Measurements from ENCODE around the gene HSPG2. TPM values are rescaled to one million over a fixed set of nuclear protein-coding genes. Genes with fewer than 3 reads are reported as not detected.

Gene HSPG2
- total and polyA plus RNA-seq, 10 of the 15 experiments (the other 5 are each of a cell fraction or from before 2014, with no cell fraction given) = 0.30 to 3.4 (median 0.73) TPM; not detected in 2

- ChIA-PET POLR2A (no interaction called here), SMC1A (ENCODE audit: uncharacterized antibody, unreplicated experiment) (no interaction called here), CTCF (no interaction called here), RAD21 (ENCODE audit: unreplicated experiment) (no interaction called here)
- no TSS peak for BruUV-seq (replicated peaks)
- WGBS (ENCODE audit: insufficient coverage, insufficient replicate concordance, low lambda C conversion rate, missing lambda C conversion rate) = 62% methylated on average over 3 of the region's 3 CpGs
- H3K9me3 ChIP-seq (replicated peaks; ENCODE audit: control insufficient read depth, insufficient read depth, low read length) = no peaks in the 10 kb centered on the region; the same call in 2 of the 3 replicates
- H3K9ac ChIP-seq (ENCODE audit: control insufficient read depth, insufficient read depth, low read length) = no peak overlapping the region
- intact Hi-C loops (cut with micrococcal nuclease; ENCODE audit: unreplicated experiment) = no loop called here
- H3K4me3 ChIP-seq = no peak overlapping the region
- ATAC-seq (no peak), DNase-seq (ENCODE audit: low read depth, low spot score) (no peak), FAIRE-seq (no peak)
- H3K4me2 ChIP-seq (ENCODE audit: control insufficient read depth, insufficient read depth) = no peak overlapping the region
- no peaks in the 10 kb centered on the region for H4K20me1 ChIP-seq (ENCODE audit: control insufficient read depth, insufficient read depth)
- H3K27me3 ChIP-seq (replicated peaks in 1 of 2; ENCODE audit: control insufficient read depth in 2 of 2, insufficient read depth in 2 of 2, low read length in 1 of 2) = no peaks in the 10 kb centered on the region
- no peaks in the 10 kb centered on the region for H3K79me2 ChIP-seq (ENCODE audit: control insufficient read depth, insufficient read depth, low read length)
- no peak overlapping the region for H2AFZ ChIP-seq (ENCODE audit: control insufficient read depth, low read depth, low read length)
- no peak for TF ChIP-seq ASH2L (IDR thresholded peaks at IDR 0.05; ENCODE audit: borderline replicate concordance, low read depth)
- no peak for TF ChIP-seq TCF12 (IDR thresholded peaks at IDR 0.05; ENCODE audit: low read depth, low read length)
- TF ChIP-seq TCF7 (IDR thresholded peaks at IDR 0.05; ENCODE audit: borderline replicate concordance) = no peak
- TF ChIP-seq BACH1 (IDR thresholded peaks at IDR 0.05; ENCODE audit: borderline replicate concordance) = no peak
- no peak for TF ChIP-seq MTA3 (IDR thresholded peaks at IDR 0.05; ENCODE audit: borderline replicate concordance, low read length)
- TF ChIP-seq CREB1 (IDR thresholded peaks at IDR 0.05; ENCODE audit: low read depth) = no peak
- no peak for TF ChIP-seq POLR2AphosphoS5 (IDR thresholded peaks at IDR 0.05; ENCODE audit: low read length)
- no peak for TF ChIP-seq NR2C2 (IDR thresholded peaks at IDR 0.05; ENCODE audit: borderline replicate concordance, control insufficient read depth, insufficient read length, low read depth)
- no peak for TF ChIP-seq SIX5 (IDR thresholded peaks at IDR 0.05; ENCODE audit: low read depth, low read length, severe bottlenecking)
- H3K27ac ChIP-seq (ENCODE audit: control insufficient read depth, insufficient read depth) = no peak overlapping the region
- peaks cover 9% of the 10 kb centered on the region for H3K4me1 ChIP-seq (ENCODE audit: control insufficient read depth, insufficient read depth, low read length)
- in situ Hi-C loops (cut with MboI) = no loop called here
- no peaks in the 10 kb centered on the region for H3K36me3 ChIP-seq (ENCODE audit: control insufficient read depth in 2 of 2, insufficient read depth in 2 of 2, low read length in 1 of 2)
Measured at GRCh38 chr1:21860971-21861370, 76.1 kb downstream of the HSPG2 start.

- POLR2A ChIA-PET = no interaction called here
- FAIRE-seq = no peak
- no peak for DNase-seq (ENCODE audit: low read depth, low spot score)
- no peak for TF ChIP-seq TARDBP (IDR thresholded peaks at IDR 0.05; ENCODE audit: borderline replicate concordance)
- TF ChIP-seq HSF1 (IDR thresholded peaks at IDR 0.05; ENCODE audit: low read depth, low read length) = no peak
- no peak for TF ChIP-seq CBX3 (IDR thresholded peaks at IDR 0.05; ENCODE audit: borderline replicate concordance, low read depth)
- no peak for TF ChIP-seq TAF1 (IDR thresholded peaks at IDR 0.05; ENCODE audit: borderline replicate concordance, low read depth, low read length)
- TF ChIP-seq ZBTB40 (IDR thresholded peaks at IDR 0.05; ENCODE audit: borderline replicate concordance) = no peak
Measured at GRCh38 chr1:21859669-21860179, 77.4 kb downstream of the HSPG2 start.

More at GRCh38 chr1:21859669-21860179, 77.4 kb downstream of the HSPG2 start:
- intact Hi-C loops (cut with micrococcal nuclease; ENCODE audit: unreplicated experiment) (no loop called here), in situ Hi-C loops (cut with MboI) (no loop called here)
- Histone ChIP-seq H3K9me3 (replicated peaks; ENCODE audit: control insufficient read depth, insufficient read depth, low read length) (no peaks in the 10 kb centered on the region; the same call in 2 of the 3 replicates), H4K20me1 (ENCODE audit: control insufficient read depth, insufficient read depth) (no peaks in the 10 kb centered on the region), H2AFZ (ENCODE audit: control insufficient read depth, low read depth, low read length) (no peak overlapping the region), H3K4me2 (ENCODE audit: control insufficient read depth, insufficient read depth) (no peak overlapping the region), H3K36me3 (ENCODE audit: control insufficient read depth in 2 of 2, insufficient read depth in 2 of 2, low read length in 1 of 2) (no peaks in the 10 kb centered on the region), H3K9ac (ENCODE audit: control insufficient read depth, insufficient read depth, low read length) (no peak overlapping the region), H3K79me2 (ENCODE audit: control insufficient read depth, insufficient read depth, low read length) (no peaks in the 10 kb centered on the region), H3K27me3 (replicated peaks in 1 of 2; ENCODE audit: control insufficient read depth in 2 of 2, insufficient read depth in 2 of 2, low read length in 1 of 2) (no peaks in the 10 kb centered on the region), H3K27ac (ENCODE audit: control insufficient read depth, insufficient read depth) (no peak overlapping the region), H3K4me1 (ENCODE audit: control insufficient read depth, insufficient read depth, low read length) (no peaks in the 10 kb centered on the region), H3K4me3 (no peak overlapping the region)
- BruUV-seq (replicated peaks) = no TSS peak
- ChIA-PET SMC1A (ENCODE audit: uncharacterized antibody, unreplicated experiment) (no interaction called here), CTCF (no interaction called here), RAD21 (ENCODE audit: unreplicated experiment) (no interaction called here)
- ATAC-seq = no peak
- WGBS (ENCODE audit: insufficient coverage, insufficient replicate concordance, low lambda C conversion rate, missing lambda C conversion rate) = 49% methylated on average over 10 of the region's 10 CpGs

All from GM12878 (cell line).